Fibroblast of villous mesenchyme (primary cell): ENCODE data around the gene TNNT2. TPM values are rescaled to one million over a fixed set of nuclear protein-coding genes. Genes with fewer than 3 reads are reported as not detected.
A peak's percentile ranks its signal among the peaks of the same experiment; 100 is the strongest.

ENCODE experiments used
- DNase-seq: peaks from one replicate; pipeline ENCODE4 v3.0.0-alpha.2; 2010; ENCODE audit warnings: low read depth
- H3K4me3 ChIP-seq: 2 replicates; pipeline ENCODE4 v1.5.1; 2011; ENCODE audit warnings: low read depth, mild to moderate bottlenecking, low read length
- total RNA-seq: library from RNA; depleted of rRNA; stranded (reverse); fragments of >200 nt; gene quantifications from 2 replicates; pipeline ENCODE4 v1.2.3, GENCODE V29; 2012
- TF ChIP-seq, protein P1 (sequence below): IDR thresholded peaks from 2 replicates; pipeline ENCODE4 v1.5.1; 2012; ENCODE audit warnings: low read depth, mild to moderate bottlenecking, low read length; ENCODE audit not compliant: insufficient read depth

Gene TNNT2
- total RNA-seq, 1 donor, result 3.5 TPM

DNA sequence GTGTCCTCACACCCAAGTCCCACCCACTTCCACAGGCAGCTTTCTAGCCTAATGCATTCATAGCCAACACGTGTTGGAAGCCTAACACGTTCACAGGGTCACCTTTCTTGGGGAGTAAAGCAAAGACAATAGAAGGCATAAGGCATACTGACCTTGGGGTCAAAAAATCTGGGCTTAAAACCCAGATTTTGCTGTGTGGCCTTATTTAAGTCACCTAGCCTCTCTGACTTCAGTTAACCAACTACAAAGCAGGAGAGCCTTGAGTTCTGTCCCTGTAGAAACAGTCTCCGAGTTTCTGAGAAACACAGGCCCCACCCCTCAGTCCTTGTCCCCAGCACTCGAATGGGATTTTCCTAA lies 1.4 kb downstream of the TNNT2 start:
- TF ChIP-seq, protein P1, sequence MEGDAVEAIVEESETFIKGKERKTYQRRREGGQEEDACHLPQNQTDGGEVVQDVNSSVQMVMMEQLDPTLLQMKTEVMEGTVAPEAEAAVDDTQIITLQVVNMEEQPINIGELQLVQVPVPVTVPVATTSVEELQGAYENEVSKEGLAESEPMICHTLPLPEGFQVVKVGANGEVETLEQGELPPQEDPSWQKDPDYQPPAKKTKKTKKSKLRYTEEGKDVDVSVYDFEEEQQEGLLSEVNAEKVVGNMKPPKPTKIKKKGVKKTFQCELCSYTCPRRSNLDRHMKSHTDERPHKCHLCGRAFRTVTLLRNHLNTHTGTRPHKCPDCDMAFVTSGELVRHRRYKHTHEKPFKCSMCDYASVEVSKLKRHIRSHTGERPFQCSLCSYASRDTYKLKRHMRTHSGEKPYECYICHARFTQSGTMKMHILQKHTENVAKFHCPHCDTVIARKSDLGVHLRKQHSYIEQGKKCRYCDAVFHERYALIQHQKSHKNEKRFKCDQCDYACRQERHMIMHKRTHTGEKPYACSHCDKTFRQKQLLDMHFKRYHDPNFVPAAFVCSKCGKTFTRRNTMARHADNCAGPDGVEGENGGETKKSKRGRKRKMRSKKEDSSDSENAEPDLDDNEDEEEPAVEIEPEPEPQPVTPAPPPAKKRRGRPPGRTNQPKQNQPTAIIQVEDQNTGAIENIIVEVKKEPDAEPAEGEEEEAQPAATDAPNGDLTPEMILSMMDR, result no peak
- H3K4me3 ChIP-seq, result no peak overlapping the region

DNA sequence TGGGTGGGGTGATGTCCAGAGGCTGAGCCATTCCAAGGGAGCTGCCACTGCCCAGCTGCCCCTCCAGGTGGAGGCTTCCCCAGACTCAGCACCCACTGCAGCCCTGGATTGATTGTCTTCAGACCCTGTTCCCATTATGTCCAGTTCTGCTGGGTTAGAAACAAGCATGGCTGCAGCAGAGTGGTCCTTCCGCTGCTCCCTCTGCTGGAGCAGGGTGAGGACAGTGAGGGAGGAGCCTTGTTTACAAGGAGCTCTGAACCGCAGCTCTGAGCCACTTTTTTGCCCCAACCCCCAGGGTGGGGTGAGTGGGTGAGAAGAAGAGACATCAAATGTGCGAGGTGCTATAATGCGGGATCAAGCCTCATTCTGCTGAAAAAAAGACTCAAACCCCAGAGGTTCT lies 2.3 kb downstream of the TNNT2 start:
- DNase-seq, result no peak

More for the DNA sequence above, 1.4 kb downstream of the TNNT2 start:
- no peak for DNase-seq

DNA sequence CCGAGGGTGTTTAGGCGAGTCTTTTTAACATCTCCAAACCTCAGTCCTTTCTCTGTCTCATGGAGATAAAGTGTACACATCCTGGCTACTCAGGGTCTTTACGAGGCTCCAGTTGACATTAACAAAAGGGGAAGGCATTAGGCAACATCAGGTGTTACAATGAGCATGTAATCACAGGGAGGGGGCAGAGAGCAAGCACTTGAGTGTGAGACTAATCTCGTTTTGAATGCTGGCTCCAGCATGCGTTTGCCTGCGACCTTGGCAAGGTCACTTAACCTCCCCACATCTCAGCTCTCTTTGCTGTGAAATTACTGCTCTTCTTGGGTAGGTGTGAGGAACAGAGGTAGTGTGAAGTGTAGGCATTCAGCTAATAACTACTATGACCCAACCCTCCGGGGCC lies 3.1 kb downstream of the TNNT2 start:
- no peak overlapping the region for H3K4me3 ChIP-seq
- TF ChIP-seq, protein P1, result no peak
- no peak for DNase-seq

More for the DNA sequence above, 2.3 kb downstream of the TNNT2 start:
- TF ChIP-seq, protein P1, result peak; percentile 18
- no peak overlapping the region for H3K4me3 ChIP-seq

DNA sequence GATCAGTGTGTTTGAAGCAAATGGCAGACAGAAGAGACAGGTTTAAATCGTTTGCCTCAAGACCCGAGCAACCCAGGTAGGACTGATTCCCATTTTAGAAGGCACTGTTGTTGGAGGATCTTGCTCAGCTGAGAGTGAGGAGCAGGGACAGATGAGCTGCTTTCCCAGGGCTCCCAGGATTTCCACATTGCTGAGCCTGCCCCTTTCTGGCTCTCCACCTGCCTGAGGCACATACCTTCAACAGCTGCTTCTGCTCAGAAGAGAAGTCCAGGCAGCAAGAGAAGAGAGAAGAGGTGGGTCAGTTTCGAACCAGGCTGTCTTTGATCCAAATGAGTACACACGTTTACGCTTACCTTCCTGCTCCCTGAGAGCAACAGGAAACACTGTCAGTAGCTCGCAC lies 5.7 kb downstream of the TNNT2 start:
- DNase-seq, result no peak
- H3K4me3 ChIP-seq, result no peak overlapping the region
- TF ChIP-seq, protein P1, result no peak

DNA sequence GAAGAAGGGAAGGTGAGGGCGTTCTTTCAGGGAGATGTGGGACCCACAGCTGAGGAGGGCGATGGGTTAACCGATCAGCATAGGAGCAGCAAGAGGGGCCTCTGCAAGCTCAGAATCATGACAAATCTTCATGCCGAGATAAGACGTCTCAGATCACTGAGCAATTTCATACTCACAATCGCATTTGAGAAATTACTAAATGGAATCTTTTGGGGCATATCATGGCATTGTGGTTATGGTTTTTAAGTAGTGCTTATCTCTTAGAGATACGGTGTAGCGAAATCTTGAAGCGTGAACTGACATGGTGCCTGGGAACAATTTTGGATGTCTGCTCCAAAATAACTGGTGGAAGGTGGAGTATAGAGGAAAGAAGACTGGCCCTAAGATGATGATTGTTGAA lies 6.2 kb downstream of the TNNT2 start:
- DNase-seq, result no peak
- H3K4me3 ChIP-seq, result no peak overlapping the region
- TF ChIP-seq, protein P1, result no peak

DNA sequence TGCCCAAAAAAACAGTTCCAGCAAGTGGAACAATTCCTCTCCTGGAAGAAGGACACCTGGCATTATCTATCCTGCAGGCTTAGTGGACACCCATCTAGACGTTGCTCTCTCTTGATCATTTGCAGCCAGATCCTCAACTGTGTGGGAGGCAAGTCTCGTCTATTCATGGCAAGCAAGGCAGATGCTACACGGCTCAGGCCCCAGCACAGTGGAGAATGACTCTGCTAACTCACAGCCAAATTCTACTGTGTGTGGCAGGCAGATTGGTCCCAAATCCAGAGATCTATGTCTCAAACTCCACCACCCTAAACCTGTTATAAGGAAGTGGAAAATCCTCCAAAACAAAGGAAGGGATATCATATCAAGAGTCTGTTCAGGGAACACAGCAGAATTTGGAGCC lies 7.0 kb downstream of the TNNT2 start:
- TF ChIP-seq, protein P1, result no peak
- DNase-seq, result no peak
- H3K4me3 ChIP-seq, result no peak overlapping the region

DNA sequence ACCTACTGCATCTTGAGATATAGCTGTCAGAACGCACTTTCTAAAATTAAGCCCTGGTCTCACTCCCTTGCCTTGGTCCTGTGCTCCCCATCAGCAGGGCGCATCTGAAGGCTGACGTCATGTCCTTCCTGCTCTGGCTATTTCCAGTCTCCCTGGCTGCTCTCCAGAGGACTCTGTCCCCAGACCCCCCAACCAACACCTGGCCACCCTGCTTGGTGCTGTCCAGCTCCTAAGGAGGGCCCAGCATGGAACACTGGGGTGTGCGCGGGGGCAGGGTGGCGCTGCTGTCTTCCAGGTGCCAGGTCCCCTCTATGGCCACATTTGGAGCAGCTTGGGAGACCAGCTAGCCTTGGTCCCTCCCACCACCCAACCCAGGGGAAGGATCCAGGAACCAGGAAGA lies 8.3 kb downstream of the TNNT2 start:
- no peak overlapping the region for H3K4me3 ChIP-seq
- DNase-seq, result no peak
- TF ChIP-seq, protein P1, result no peak
